Prostate gland (tissue), 2 donors: ENCODE results near the gene DPAGT1. TPM values are rescaled to one million over a fixed set of nuclear protein-coding genes. Genes with fewer than 3 reads are reported as not detected.

ENCODE experiments used
- DNase-seq: peaks from one replicate; pipeline ENCODE4 v3.0.0-alpha.2; 2019; ENCODE audit warnings: low spot score
- H3K27ac ChIP-seq, 2 donors: fragments of 200-600 bp; sonication (generic); 2 replicates each; pipeline ENCODE4 v1.5.1; 2017 to 2019
- H3K27me3 ChIP-seq: fragments of 200-600 bp; sonication (generic); replicated peaks from 2 replicates; pipeline ENCODE4 v1.5.1; 2019; ENCODE audit not compliant: insufficient read depth
- H3K36me3 ChIP-seq, 2 donors: fragments of 200-600 bp; sonication (generic); 1 replicate in 1 of 2; 2 replicates in 1 of 2; pipeline versions ENCODE4 v1.5.1 to v1.8.1; 2017 to 2019
- H3K4me1 ChIP-seq: fragments of 200-600 bp; sonication (generic); replicated peaks from 2 replicates; pipeline ENCODE4 v1.5.1; 2019
- H3K4me3 ChIP-seq, 2 donors: fragments of 200-600 bp; sonication (generic); 2 replicates each; pipeline ENCODE4 v1.5.1; 2017 to 2019
- H3K9me3 ChIP-seq: fragments of 200-600 bp; sonication (generic); 2 replicates; pipeline ENCODE4 v1.5.1; 2017
- CTCF ChIP-seq, 4 experiments: fragments of 200-600 bp in 2 of 4; fragments of 450-650 bp in 2 of 4; sonication (generic) in 2 of 4; IDR thresholded peaks; 1 replicate in 3 of 4; 2 replicates in 1 of 4; pipeline ENCODE4 v1.5.1; 2016 to 2019; ENCODE audit warnings: antibody characterized with exemption in 4 of 4, mild to moderate bottlenecking in 2 of 4, moderate library complexity in 2 of 4
- POLR2A ChIP-seq: fragments of 450-650 bp; IDR thresholded peaks from one replicate; pipeline ENCODE4 v1.6.1; 2016; ENCODE audit warnings: antibody characterized with exemption, mild to moderate bottlenecking
- POLR2AphosphoS5 ChIP-seq: sonication (generic); formaldehyde crosslinking; IDR thresholded peaks from one replicate; pipeline ENCODE4 v1.6.1; 2017; ENCODE audit warnings: antibody characterized with exemption
- WGBS: methylation state at CpG from one replicate; pipeline ENCODE4 v1.1.5; 2018; 5-methylcytosine and 5-hydroxymethylcytosine counted together
- intact Hi-C: fragments of 100-400 bp; cut with DNase I; formaldehyde crosslinking; loops from one replicate; pipeline ENCODE4 v1.14.2; 2022
- total RNA-seq, 2 donors: library from RNA; depleted of rRNA; stranded (reverse); fragments of >200 nt; gene quantifications; one replicate each; pipeline ENCODE4 v1.1.0, GENCODE V29; 2016

The DPAGT1 gene
- total RNA-seq, 2 donors from 2014 or later = 39.6 to 49.6 TPM

GRCh38 chr11:119091178-119091577 is 10.5 kb downstream of the DPAGT1 start:
- DNase-seq = no peak
- H3K27me3 ChIP-seq = no peaks in the 10 kb centered on the region
- H3K27ac ChIP-seq = no peak overlapping the region
- no peak overlapping the region for H3K4me3 ChIP-seq
- peaks cover 10% of the 10 kb centered on the region for H3K4me1 ChIP-seq
- H3K9me3 ChIP-seq = no peaks in the 10 kb centered on the region
- intact Hi-C loops = loop anchor here (5.0 kb wide), 1 partner anchor 106 kb away; no protein-coding TSS in a partner anchor
- H3K36me3 ChIP-seq = no peaks in the 10 kb centered on the region
- TF ChIP-seq POLR2AphosphoS5 = no peak
- no peak for TF ChIP-seq CTCF (IDR thresholded peaks at IDR 0.05)
- TF ChIP-seq POLR2A = no peak
- 74% methylated on average over 9 of the region's 9 CpGs for WGBS

DNA sequence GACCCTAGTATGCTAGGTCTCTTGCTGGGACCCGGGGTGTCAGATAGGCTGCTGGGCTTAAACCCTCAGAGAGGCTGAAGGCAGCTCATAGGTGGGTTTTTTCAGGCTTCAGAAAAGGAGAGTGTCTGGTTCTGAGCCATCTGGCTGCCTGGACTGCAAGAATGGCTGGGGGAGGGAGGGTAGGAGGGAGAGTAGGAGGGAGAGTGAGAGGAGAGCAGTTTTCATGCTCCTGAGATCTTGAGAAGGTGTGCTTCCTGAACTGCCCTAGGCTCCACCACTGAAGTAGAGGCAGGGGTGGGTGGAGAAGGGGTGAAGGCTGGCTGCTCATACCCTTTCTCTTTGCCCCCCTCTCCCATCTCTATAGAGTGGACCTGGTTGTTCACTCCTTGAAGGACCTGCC is 12.3 kb downstream of the DPAGT1 start:
- Histone ChIP-seq H3K9me3 (no peaks in the 10 kb centered on the region), H3K4me1 (peaks cover 13% of the 10 kb centered on the region), H3K27ac (no peak overlapping the region), H3K4me3 (no peak overlapping the region), H3K36me3 (no peaks in the 10 kb centered on the region), H3K27me3 (no peaks in the 10 kb centered on the region)
- TF ChIP-seq CTCF (IDR thresholded peaks at IDR 0.05) = no peak
- WGBS = 80% methylated on average over 1 of the region's 1 CpG
- intact Hi-C loops = no loop called here
- no peak for DNase-seq

DNA sequence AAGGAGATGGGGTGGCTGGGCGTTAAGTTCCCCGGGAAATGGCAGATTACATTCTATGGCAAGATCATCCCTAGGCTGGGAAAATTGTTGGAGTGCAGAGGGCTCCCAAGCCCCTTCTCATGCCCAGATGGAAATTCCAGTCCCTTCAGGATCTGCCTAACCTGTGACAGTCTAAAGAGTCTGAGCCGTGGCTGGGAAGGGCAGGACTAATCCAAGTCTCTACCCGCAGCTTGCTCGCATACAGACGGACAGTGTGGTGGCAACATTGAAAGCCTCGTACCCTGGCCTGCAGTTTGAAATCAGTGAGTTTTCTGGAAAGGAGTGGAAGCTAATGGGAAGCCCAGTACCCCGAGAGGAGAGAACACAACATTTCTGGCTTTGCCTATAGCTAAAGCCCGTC is 13.2 kb downstream of the DPAGT1 start:
- Histone ChIP-seq H3K36me3 (no peaks in the 10 kb centered on the region), H3K9me3 (no peaks in the 10 kb centered on the region), H3K27ac (no peak overlapping the region), H3K4me3 (no peak overlapping the region), H3K4me1 (peaks cover 9% of the 10 kb centered on the region), H3K27me3 (no peaks in the 10 kb centered on the region)
- 95% methylated on average over 9 of the region's 9 CpGs for WGBS
- intact Hi-C loops = no loop called here
- TF ChIP-seq POLR2AphosphoS5 = no peak
- no peak for TF ChIP-seq CTCF (IDR thresholded peaks at IDR 0.05)
- TF ChIP-seq POLR2A = no peak
- no peak for DNase-seq

DNA sequence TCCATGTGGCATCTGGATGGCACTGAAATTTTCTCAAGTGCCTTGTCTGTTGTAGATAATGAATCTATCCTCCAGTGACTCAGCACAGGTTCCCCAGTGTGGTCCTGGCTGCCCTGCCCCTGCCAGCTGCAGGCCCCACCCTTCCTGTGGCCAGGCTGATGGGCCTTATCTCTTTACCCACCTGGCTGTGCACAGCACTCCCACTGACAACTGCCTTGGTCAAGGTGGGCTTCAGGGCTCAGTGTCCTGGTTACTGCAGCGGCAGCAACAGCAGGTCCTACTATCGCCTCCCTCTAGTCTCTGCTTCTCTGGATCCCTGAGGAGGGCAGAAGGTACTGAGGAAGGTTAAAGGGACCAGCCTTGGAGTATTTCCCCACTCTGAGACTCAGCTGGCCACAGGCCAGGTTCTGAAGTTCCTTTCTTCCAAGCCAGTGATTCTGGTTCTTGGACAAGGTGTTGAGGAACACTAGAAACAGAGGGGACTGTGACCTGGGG is 13.9 kb downstream of the DPAGT1 start:
- 94% methylated on average over 2 of the region's 2 CpGs for WGBS
- no peaks in the 10 kb centered on the region for H3K36me3 ChIP-seq

More for the DNA sequence above, 13.9 kb downstream of the DPAGT1 start:
- peaks cover 4% of the 10 kb centered on the region for H3K4me1 ChIP-seq
- no peaks in the 10 kb centered on the region for H3K27me3 ChIP-seq
- no peaks in the 10 kb centered on the region for H3K9me3 ChIP-seq
- TF ChIP-seq CTCF (IDR thresholded peaks at IDR 0.05) = no peak
- TF ChIP-seq POLR2A = no peak
- no peak for TF ChIP-seq POLR2AphosphoS5
- H3K4me3 ChIP-seq = no peak overlapping the region
- DNase-seq = no peak
- intact Hi-C loops = no loop called here
- no peak overlapping the region for H3K27ac ChIP-seq
